Left ventricle myocardium inferior (tissue), 1 donor: ENCODE measurements around the gene ZCCHC2. TPM values are rescaled to one million over a fixed set of nuclear protein-coding genes. Genes with fewer than 3 reads are reported as not detected.

ENCODE experiments used
- DNase-seq: peaks from one replicate; pipeline ENCODE4 v3.0.0-alpha.2; 2020
- H3K27ac ChIP-seq: fragments of 200-600 bp; replicated peaks from 2 replicates; pipeline ENCODE4 v1.8.0; 2021
- H3K27me3 ChIP-seq: fragments of 200-600 bp; 2 replicates; pipeline ENCODE4 v1.8.0; 2021; ENCODE audit warnings: low read depth
- H3K36me3 ChIP-seq: fragments of 200-600 bp; 2 replicates; pipeline ENCODE4 v1.8.0; 2021
- H3K4me1 ChIP-seq: fragments of 200-600 bp; 2 replicates; pipeline ENCODE4 v1.8.0; 2021
- H3K4me3 ChIP-seq: fragments of 200-600 bp; 2 replicates; pipeline ENCODE4 v1.8.0; 2021; ENCODE audit warnings: mild to moderate bottlenecking, moderate library complexity
- H3K9me3 ChIP-seq: fragments of 200-600 bp; replicated peaks from 2 replicates; pipeline ENCODE4 v1.8.0; 2021
- CTCF ChIP-seq: fragments of 200-600 bp; IDR thresholded peaks from 2 replicates; pipeline ENCODE4 v1.8.0; 2021; ENCODE audit warnings: antibody characterized with exemption, mild to moderate bottlenecking, borderline replicate concordance
- intact Hi-C: fragments of 100-400 bp; cut with micrococcal nuclease; formaldehyde crosslinking; loops from one replicate; pipeline ENCODE4 v1.11.0; 2022
- total RNA-seq: library from RNA; stranded (reverse); fragmentation: NEBNext Ultra II Directional; extraction: Animal tissue kit (Norgen Biotek cat#: 25700); gene quantifications from one replicate; pipeline ENCODE4 v1.2.1, GENCODE V29; 2021
- donor health status: DM: no; HTN: yes; CAD: no; lungs with severe emphysema.

The ZCCHC2 gene
- total RNA-seq, 1 donor from 2014 or later: 13.1 TPM

DNA sequence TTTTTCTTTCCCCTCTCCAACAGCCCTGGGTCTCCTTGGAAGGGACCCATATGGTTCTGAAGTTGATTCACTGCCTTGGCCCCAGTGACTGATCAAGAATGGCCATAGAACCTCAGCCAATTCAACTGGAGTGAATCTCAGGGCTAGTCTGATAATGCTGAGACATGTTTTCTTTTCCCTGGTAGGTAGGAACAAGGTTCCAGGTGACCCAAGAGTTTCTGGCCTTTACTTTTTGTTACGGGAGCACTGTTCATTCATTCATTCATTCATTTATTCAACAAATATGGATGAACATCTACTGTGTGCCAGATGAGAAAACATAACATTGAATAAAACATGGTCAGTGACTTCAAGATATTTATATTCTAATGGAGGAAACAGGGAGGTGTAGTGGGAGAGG lies 3.1 kb upstream of the ZCCHC2 start:
- H3K9me3 ChIP-seq: peaks cover 8% of the 10 kb centered on the region
- TF ChIP-seq CTCF: no peak
- no peak for DNase-seq
- intact Hi-C loops: no loop called here
- H3K27me3 ChIP-seq: no peaks in the 10 kb centered on the region
- no peak overlapping the region for H3K27ac ChIP-seq
- no peaks in the 10 kb centered on the region for H3K36me3 ChIP-seq
- H3K4me3 ChIP-seq: no peak overlapping the region
- peaks cover 32% of the 10 kb centered on the region for H3K4me1 ChIP-seq

GRCh38 chr18:62521082-62521481 lies 1.7 kb upstream of the ZCCHC2 start:
- TF ChIP-seq CTCF: no peak
- intact Hi-C loops: no loop called here
- H3K4me3 ChIP-seq: peak overlapping the region; percentile 97
- H3K36me3 ChIP-seq: no peaks in the 10 kb centered on the region
- peaks cover 45% of the 10 kb centered on the region for H3K4me1 ChIP-seq
- DNase-seq: no peak
- H3K9me3 ChIP-seq: no peaks in the 10 kb centered on the region
- H3K27ac ChIP-seq: no peak overlapping the region
- no peaks in the 10 kb centered on the region for H3K27me3 ChIP-seq

GRCh38 chr18:62521593-62521992 lies 1.2 kb upstream of the ZCCHC2 start:
- Histone ChIP-seq H3K4me1 (peaks cover 50% of the 10 kb centered on the region), H3K27me3 (no peaks in the 10 kb centered on the region), H3K27ac (no peak overlapping the region), H3K4me3 (peak overlapping the region; percentile 97), H3K9me3 (no peaks in the 10 kb centered on the region), H3K36me3 (no peaks in the 10 kb centered on the region)
- no peak for DNase-seq
- intact Hi-C loops: no loop called here
- TF ChIP-seq CTCF: no peak

GRCh38 chr18:62522178-62522503 lies 684 bp upstream of the ZCCHC2 start:
- H3K27ac ChIP-seq: peak overlapping the region; percentile 99
- intact Hi-C loops: no loop called here
- peaks cover 53% of the 10 kb centered on the region for H3K4me1 ChIP-seq
- TF ChIP-seq CTCF: no peak
- no peaks in the 10 kb centered on the region for H3K36me3 ChIP-seq
- no peak for DNase-seq
- H3K27me3 ChIP-seq: no peaks in the 10 kb centered on the region
- no peaks in the 10 kb centered on the region for H3K9me3 ChIP-seq
- peak overlapping the region; percentile 97 for H3K4me3 ChIP-seq

GRCh38 chr18:62523255-62523588 lies 397 bp downstream of the ZCCHC2 start:
- peak overlapping the region; percentile 99 for H3K27ac ChIP-seq
- no peak for TF ChIP-seq CTCF
- intact Hi-C loops: no loop called here
- H3K4me3 ChIP-seq: peak overlapping the region; percentile 97
- H3K27me3 ChIP-seq: no peaks in the 10 kb centered on the region
- H3K9me3 ChIP-seq: no peaks in the 10 kb centered on the region
- no peak for DNase-seq
- no peaks in the 10 kb centered on the region for H3K36me3 ChIP-seq
- peaks cover 60% of the 10 kb centered on the region for H3K4me1 ChIP-seq
